ENCODE results near the gene BSCL2.

DNA sequence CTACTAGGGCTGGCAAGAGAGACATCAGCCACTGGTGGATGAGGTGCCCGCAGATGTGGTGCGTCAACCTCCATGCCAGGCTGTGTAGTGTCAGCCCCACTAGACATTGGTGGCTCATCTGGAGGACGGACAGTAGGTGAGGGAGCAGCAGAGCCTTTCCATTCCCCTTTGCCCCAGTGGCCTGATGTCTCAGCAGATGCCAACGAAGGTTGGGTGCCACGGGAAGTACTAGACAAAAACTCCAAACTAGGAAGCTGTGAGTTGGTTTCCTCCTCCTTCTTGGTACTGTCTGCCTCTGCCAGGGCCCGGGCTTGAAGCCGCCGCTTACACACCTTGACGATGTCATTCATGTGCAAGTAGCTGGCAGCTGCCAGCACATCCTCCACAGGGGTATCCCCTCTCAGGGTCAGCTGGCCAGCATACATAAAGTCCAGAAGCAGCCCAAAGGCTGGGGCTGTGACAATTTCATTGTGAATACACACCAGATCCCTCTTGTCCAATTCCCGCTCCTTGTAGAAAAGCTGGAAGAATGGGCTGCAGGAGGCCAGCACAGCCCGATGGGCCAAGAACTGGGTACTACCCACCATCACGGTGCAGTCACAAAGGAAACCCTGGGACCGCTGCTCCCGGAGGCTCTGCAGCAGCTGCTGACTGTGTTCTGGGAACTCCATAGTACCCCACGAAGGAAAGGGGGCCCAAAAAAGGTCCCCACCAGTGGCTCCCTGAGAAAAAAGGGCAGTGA is 45.9 kb upstream of the BSCL2 start:
- TF ChIP-seq POLR2A (IDR thresholded peaks at IDR 0.05) (no peak), POLR2AphosphoS5 (IDR thresholded peaks at IDR 0.05) (no peak), CTCF (IDR thresholded peaks at IDR 0.05) (no peak)

Data from breast epithelium (tissue), 3 donors.